Hepatocyte (in vitro differentiated cells): ENCODE data around the gene GNAO1. TPM values are rescaled to one million over a fixed set of nuclear protein-coding genes. Genes with fewer than 3 reads are reported as not detected.

ENCODE experiments used
- DNase-seq: peaks from one replicate; pipeline ENCODE4 v3.0.0-alpha.2; 2016; ENCODE audit warnings: low spot score
- H2AFZ ChIP-seq: fragments of 200-600 bp; sonication (generic); 2 replicates; pipeline ENCODE4 v1.6.0; 2016; ENCODE audit warnings: antibody characterized with exemption, mild to moderate bottlenecking
- H3K27ac ChIP-seq: fragments of 200-600 bp; sonication (generic); 2 replicates; pipeline ENCODE4 v1.5.1; 2016; ENCODE audit warnings: mild to moderate bottlenecking
- H3K27me3 ChIP-seq: fragments of 200-600 bp; sonication (generic); 2 replicates; pipeline ENCODE4 v1.6.1; 2016
- H3K36me3 ChIP-seq: fragments of 200-600 bp; sonication (generic); replicated peaks from 2 replicates; pipeline ENCODE4 v1.5.1; 2016; ENCODE audit warnings: low read depth; ENCODE audit not compliant: insufficient read depth
- H3K4me1 ChIP-seq: fragments of 200-600 bp; sonication (generic); 2 replicates; pipeline ENCODE4 v1.5.1; 2016; ENCODE audit warnings: mild to moderate bottlenecking, moderate library complexity; ENCODE audit not compliant: insufficient read depth
- H3K4me2 ChIP-seq: fragments of 200-600 bp; sonication (generic); 2 replicates; pipeline ENCODE4 v1.6.0; 2016
- H3K4me3 ChIP-seq: fragments of 200-600 bp; sonication (generic); 2 replicates; pipeline ENCODE4 v1.5.1; 2016; ENCODE audit warnings: mild to moderate bottlenecking
- H3K79me2 ChIP-seq: fragments of 200-600 bp; sonication (generic); 2 replicates; pipeline ENCODE4 v1.6.0; 2017; ENCODE audit warnings: mild to moderate bottlenecking
- H3K9me2 ChIP-seq: fragments of 200-600 bp; sonication (generic); replicated peaks from 2 replicates; pipeline ENCODE4 v1.6.0; 2017; ENCODE audit warnings: mild to moderate bottlenecking; ENCODE audit not compliant: insufficient read depth
- H3K9me3 ChIP-seq: fragments of 200-600 bp; sonication (generic); 2 replicates; pipeline ENCODE4 v1.5.1; 2016; ENCODE audit warnings: low read depth, mild to moderate bottlenecking
- H4K20me1 ChIP-seq: fragments of 200-600 bp; sonication (generic); 2 replicates; pipeline ENCODE4 v1.6.0; 2016; ENCODE audit warnings: mild to moderate bottlenecking; ENCODE audit not compliant: insufficient read depth, poor library complexity, severe bottlenecking
- EZH2 ChIP-seq: fragments of 200-600 bp; sonication (generic); IDR thresholded peaks from 2 replicates; pipeline ENCODE4 v1.6.1; 2016; ENCODE audit warnings: antibody characterized with exemption, mild to moderate bottlenecking, borderline replicate concordance
- EZH2phosphoT487 ChIP-seq: fragments of 200-600 bp; sonication (generic); IDR thresholded peaks from one replicate; pipeline ENCODE4 v1.6.1; 2018; ENCODE audit warnings: antibody characterized with exemption, mild to moderate bottlenecking, low read depth, moderate library complexity; ENCODE audit not compliant: unreplicated experiment, severe bottlenecking
- WGBS: methylation state at CpG from one replicate; pipeline ENCODE4 v1.1.6; 2016; ENCODE audit warnings: low lambda C conversion rate; ENCODE audit errors: missing lambda C conversion rate; 5-methylcytosine and 5-hydroxymethylcytosine counted together
- polyA plus RNA-seq: library from polyadenylated mRNA; unstranded; fragments of >200 nt; fragmentation: Nextera tagmentation; extraction: Ambion mirVana; gene quantifications from 2 replicates; pipeline ENCODE4 v1.2.1, GENCODE V29; 2016
- total RNA-seq: library from RNA; depleted of rRNA; stranded (reverse); fragments of >200 nt; gene quantifications from 2 replicates; pipeline ENCODE4 v1.2.3, GENCODE V29; 2014
- TF ChIP-seq, protein P1 (sequence below): fragments of 200-600 bp; sonication (generic); IDR thresholded peaks from 2 replicates; pipeline ENCODE4 v1.5.1; 2016; ENCODE audit warnings: antibody characterized with exemption, mild to moderate bottlenecking; ENCODE audit not compliant: poor library complexity

GNAO1 gene
- total and polyA plus RNA-seq, 2 experiments from 2014 or later = 0.77 to 2.2 TPM

- no peak overlapping the region for H3K4me3 ChIP-seq
- no peaks in the 10 kb centered on the region for H3K36me3 ChIP-seq
- H3K27me3 ChIP-seq = peaks cover 78% of the 10 kb centered on the region
- DNase-seq = no peak
- TF ChIP-seq EZH2phosphoT487 (no peak), EZH2 (no peak)
- TF ChIP-seq, protein P1, sequence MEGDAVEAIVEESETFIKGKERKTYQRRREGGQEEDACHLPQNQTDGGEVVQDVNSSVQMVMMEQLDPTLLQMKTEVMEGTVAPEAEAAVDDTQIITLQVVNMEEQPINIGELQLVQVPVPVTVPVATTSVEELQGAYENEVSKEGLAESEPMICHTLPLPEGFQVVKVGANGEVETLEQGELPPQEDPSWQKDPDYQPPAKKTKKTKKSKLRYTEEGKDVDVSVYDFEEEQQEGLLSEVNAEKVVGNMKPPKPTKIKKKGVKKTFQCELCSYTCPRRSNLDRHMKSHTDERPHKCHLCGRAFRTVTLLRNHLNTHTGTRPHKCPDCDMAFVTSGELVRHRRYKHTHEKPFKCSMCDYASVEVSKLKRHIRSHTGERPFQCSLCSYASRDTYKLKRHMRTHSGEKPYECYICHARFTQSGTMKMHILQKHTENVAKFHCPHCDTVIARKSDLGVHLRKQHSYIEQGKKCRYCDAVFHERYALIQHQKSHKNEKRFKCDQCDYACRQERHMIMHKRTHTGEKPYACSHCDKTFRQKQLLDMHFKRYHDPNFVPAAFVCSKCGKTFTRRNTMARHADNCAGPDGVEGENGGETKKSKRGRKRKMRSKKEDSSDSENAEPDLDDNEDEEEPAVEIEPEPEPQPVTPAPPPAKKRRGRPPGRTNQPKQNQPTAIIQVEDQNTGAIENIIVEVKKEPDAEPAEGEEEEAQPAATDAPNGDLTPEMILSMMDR = no peak
- H3K9me3 ChIP-seq = no peaks in the 10 kb centered on the region
- H3K4me2 ChIP-seq = no peak overlapping the region
- H3K79me2 ChIP-seq = no peaks in the 10 kb centered on the region
- no peak overlapping the region for H3K27ac ChIP-seq
- no peak overlapping the region for H2AFZ ChIP-seq
- H3K4me1 ChIP-seq = peaks cover 4% of the 10 kb centered on the region
- WGBS = 85% methylated on average over 5 of the region's 5 CpGs
- no peaks in the 10 kb centered on the region for H4K20me1 ChIP-seq
- no peaks in the 10 kb centered on the region for H3K9me2 ChIP-seq
Observed at GRCh38 chr16:56196381-56196780, 5.1 kb downstream of the GNAO1 start.

GRCh38 chr16:56197192-56197992 is 6.1 kb downstream of the GNAO1 start:
- 59% methylated on average over 11 of the region's 11 CpGs for WGBS

GRCh38 chr16:56198006-56198754 is 6.9 kb downstream of the GNAO1 start:
- Histone ChIP-seq H3K36me3 (no peaks in the 10 kb centered on the region), H3K27ac (no peak overlapping the region), H3K79me2 (no peaks in the 10 kb centered on the region), H3K4me1 (no peaks in the 10 kb centered on the region), H3K9me2 (no peaks in the 10 kb centered on the region), H3K4me2 (no peak overlapping the region), H3K4me3 (no peak overlapping the region), H3K27me3 (peaks cover 60% of the 10 kb centered on the region), H3K9me3 (no peaks in the 10 kb centered on the region), H2AFZ (no peak overlapping the region), H4K20me1 (no peaks in the 10 kb centered on the region)
- TF ChIP-seq, protein P1 = no peak
- TF ChIP-seq EZH2phosphoT487 (no peak), EZH2 (no peak)
- DNase-seq = no peak

More at GRCh38 chr16:56197192-56197992, 6.1 kb downstream of the GNAO1 start:
- Histone ChIP-seq H3K36me3 (no peaks in the 10 kb centered on the region), H3K9me3 (no peaks in the 10 kb centered on the region), H4K20me1 (no peaks in the 10 kb centered on the region), H3K27me3 (peaks cover 68% of the 10 kb centered on the region), H3K4me1 (no peaks in the 10 kb centered on the region), H3K27ac (no peak overlapping the region), H3K4me3 (no peak overlapping the region), H3K4me2 (no peak overlapping the region), H3K79me2 (no peaks in the 10 kb centered on the region), H3K9me2 (no peaks in the 10 kb centered on the region), H2AFZ (no peak overlapping the region)
- TF ChIP-seq EZH2phosphoT487 = no peak
- DNase-seq = no peak

DNA sequence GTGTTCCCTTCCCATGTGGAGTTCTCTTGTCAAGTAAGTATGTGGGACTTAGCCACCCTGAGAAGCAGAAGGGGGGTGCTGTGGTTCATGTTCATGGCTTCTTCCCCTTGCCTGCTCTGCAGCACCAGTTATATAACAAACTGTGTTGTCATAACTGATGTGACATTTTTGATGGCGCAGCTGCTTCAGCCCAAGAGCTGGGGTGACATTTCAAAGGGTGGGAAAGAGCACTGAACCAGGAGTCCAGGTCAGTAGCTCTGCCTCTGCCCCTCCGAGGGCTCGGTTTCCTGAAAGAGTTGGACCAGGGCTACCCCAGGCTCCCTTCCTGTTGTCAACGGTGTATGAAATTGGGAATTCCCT is 7.4 kb downstream of the GNAO1 start:
- Histone ChIP-seq H4K20me1 (no peaks in the 10 kb centered on the region), H3K9me2 (no peaks in the 10 kb centered on the region), H3K79me2 (no peaks in the 10 kb centered on the region), H3K9me3 (no peaks in the 10 kb centered on the region), H3K27me3 (peaks cover 55% of the 10 kb centered on the region), H3K4me2 (no peak overlapping the region), H2AFZ (no peak overlapping the region), H3K4me3 (no peak overlapping the region), H3K36me3 (no peaks in the 10 kb centered on the region), H3K4me1 (no peaks in the 10 kb centered on the region), H3K27ac (no peak overlapping the region)
- no peak for DNase-seq
- TF ChIP-seq EZH2phosphoT487 = no peak
- 83% methylated on average over 4 of the region's 4 CpGs for WGBS
